Hematopoietic multipotent progenitor cell (in vitro differentiated cells): Measurements from ENCODE around the gene TTLL4. TPM values are rescaled to one million over a fixed set of nuclear protein-coding genes. Genes with fewer than 3 reads are reported as not detected.

ENCODE experiments used
- DNase-seq, 3 donors: peaks; one replicate each; pipeline ENCODE4 v3.0.0-alpha.2; 2011 to 2015; ENCODE audit warnings: low read depth in 2 of 3, low spot score in 2 of 3
- total RNA-seq: library from RNA; depleted of rRNA; stranded (reverse); fragments of >200 nt; gene quantifications from one replicate; pipeline ENCODE4 v1.2.3, GENCODE V29; 2012

Gene TTLL4
- total RNA-seq, 1 donor: 12.1 TPM

GRCh38 chr2:218710334-218710686 lies 325 bp upstream of the TTLL4 start:
- DNase-seq: peak in 1 of 3 donors; percentile 21

- DNase-seq: no peak
These were observed 905 bp downstream of the TTLL4 start for GRCh38 chr2:218711550-218711929.

- no peak for DNase-seq
These were observed 3.3 kb downstream of the TTLL4 start for GRCh38 chr2:218713922-218714321.

GRCh38 chr2:218716070-218716469 lies 5.4 kb downstream of the TTLL4 start:
- no peak for DNase-seq

GRCh38 chr2:218717262-218717661 lies 6.6 kb downstream of the TTLL4 start:
- DNase-seq: no peak

GRCh38 chr2:218718058-218718457 lies 7.4 kb downstream of the TTLL4 start:
- DNase-seq: no peak

GRCh38 chr2:218719457-218719856 lies 8.8 kb downstream of the TTLL4 start:
- no peak for DNase-seq

GRCh38 chr2:218720048-218721041 lies 9.7 kb downstream of the TTLL4 start:
- no peak for DNase-seq

GRCh38 chr2:218721488-218721887 lies 10.9 kb downstream of the TTLL4 start:
- no peak for DNase-seq

GRCh38 chr2:218721934-218722333 lies 11.3 kb downstream of the TTLL4 start:
- DNase-seq: no peak

- no peak for DNase-seq
These were observed 11.8 kb downstream of the TTLL4 start for GRCh38 chr2:218722419-218722818.

- DNase-seq: peak in 1 of 3 donors; percentile 30
These were observed 12.5 kb downstream of the TTLL4 start for GRCh38 chr2:218722876-218723785.

GRCh38 chr2:218726004-218726574 lies 15.5 kb downstream of the TTLL4 start:
- no peak for DNase-seq

- DNase-seq: peak in 1 of 3 donors; percentile 9
These were observed 17.0 kb downstream of the TTLL4 start for GRCh38 chr2:218727502-218728165.

- DNase-seq: no peak
These were observed 19.0 kb downstream of the TTLL4 start for GRCh38 chr2:218729640-218730039.

GRCh38 chr2:218732052-218732760 lies 21.6 kb downstream of the TTLL4 start:
- no peak for DNase-seq

GRCh38 chr2:218732761-218733158 lies 22.1 kb downstream of the TTLL4 start:
- DNase-seq: no peak

- peak in 1 of 3 donors; percentile 33 for DNase-seq
These were observed 22.8 kb downstream of the TTLL4 start for GRCh38 chr2:218733171-218734021.
